SK-N-SH (cell line): ENCODE results near the gene ASCL2. TPM values are rescaled to one million over a fixed set of nuclear protein-coding genes. Genes with fewer than 3 reads are reported as not detected.

Source experiments
- CTCF ChIA-PET: fragments of 300-600, 350-600 bp; formaldehyde crosslinking; extraction: SDS; loops from one replicate; lab custom pipeline; 2021; lab: Yijun Ruan, JAX
- POLR2A ChIA-PET: fragments of 350-600 bp; sonication (Branson Sonifier 250); formaldehyde crosslinking; extraction: SDS; loops from one replicate; lab custom pipeline; 2020; ENCODE audit warnings: antibody characterized with exemption, inconsistent platforms; lab: Yijun Ruan, JAX
- DNase-seq: peaks from one replicate; pipeline ENCODE4 v3.0.0; 2012
- H2AFZ ChIP-seq: fragments of 200-600 bp; sonication (generic); 2 replicates; pipeline ENCODE4 v1.8.1; 2016; ENCODE audit warnings: antibody characterized with exemption, mild to moderate bottlenecking, low read depth
- H3F3A ChIP-seq: fragments of 200-600 bp; sonication (generic); replicated peaks from 2 replicates; pipeline ENCODE3; 2016; ENCODE audit warnings: antibody characterized with exemption, mild to moderate bottlenecking; ENCODE audit not compliant: insufficient read depth
- H3K27ac ChIP-seq, 2 experiments: fragments of 200-500 bp in 1 of 2; fragments of 200-600 bp in 1 of 2; sonication (Bioruptor generic) in 1 of 2; sonication (generic), shearing (Covaris generic) in 1 of 2; 2 replicates each; pipeline versions ENCODE4 v1.5.1 to v1.6.1; 2014 to 2016; ENCODE audit warnings: low read depth in 2 of 2, inconsistent platforms in 1 of 2, low read length in 1 of 2, mild to moderate bottlenecking in 1 of 2, mixed read lengths in 1 of 2
- H3K27me3 ChIP-seq: fragments of 200-600 bp; sonication (generic), shearing (Covaris generic); 2 replicates; pipeline ENCODE4 v1.6.1; 2016; ENCODE audit warnings: mixed run types; ENCODE audit not compliant: insufficient read depth
- H3K36me3 ChIP-seq, 2 experiments: fragments of 200-500 bp in 1 of 2; fragments of 200-600 bp in 1 of 2; sonication (Bioruptor generic) in 1 of 2; sonication (generic) in 1 of 2; replicated peaks in 1 of 2; 2 replicates each; pipeline versions ENCODE3 to v1.5.1; 2014 to 2016; ENCODE audit warnings: low read length in 1 of 2, mild to moderate bottlenecking in 1 of 2; ENCODE audit not compliant: insufficient read depth in 2 of 2, control insufficient read depth in 1 of 2
- H3K4me1 ChIP-seq, 2 experiments: fragments of 200-500 bp in 1 of 2; fragments of 200-600 bp in 1 of 2; sonication (Bioruptor generic) in 1 of 2; sonication (generic), shearing (Covaris generic) in 1 of 2; 2 replicates each; pipeline versions ENCODE4 v1.5.1 to v1.6.1; 2014 to 2016; ENCODE audit warnings: low read depth in 1 of 2, low read length in 1 of 2, mixed run types in 1 of 2; ENCODE audit not compliant: insufficient read depth in 2 of 2, control insufficient read depth in 1 of 2
- H3K4me2 ChIP-seq: fragments of 200-600 bp; sonication (generic), shearing (Covaris generic); 2 replicates; pipeline ENCODE4 v1.6.1; 2017; ENCODE audit warnings: mixed run types
- H3K4me3 ChIP-seq, 2 experiments: fragments of 200-500 bp in 1 of 2; fragments of 200-600 bp in 1 of 2; sonication (Bioruptor generic) in 1 of 2; sonication (generic), shearing (Covaris generic) in 1 of 2; 2 replicates each; pipeline versions ENCODE4 v1.5.1 to v1.8.1; 2014 to 2016; ENCODE audit warnings: low read depth in 2 of 2, inconsistent platforms in 1 of 2, low read length in 1 of 2, mild to moderate bottlenecking in 1 of 2, mixed read lengths in 1 of 2, moderate library complexity in 1 of 2
- H3K79me2 ChIP-seq: fragments of 200-600 bp; sonication (generic); 2 replicates; pipeline ENCODE4 v1.8.1; 2017; ENCODE audit warnings: mild to moderate bottlenecking; ENCODE audit not compliant: insufficient read depth
- H3K9ac ChIP-seq: fragments of 200-600 bp; sonication (generic); 2 replicates; pipeline ENCODE4 v1.6.1; 2017; ENCODE audit warnings: mixed run types
- H3K9me2 ChIP-seq: fragments of 200-600 bp; sonication (generic); 2 replicates; pipeline ENCODE4 v1.6.1; 2017; ENCODE audit warnings: mixed run types
- H3K9me3 ChIP-seq: fragments of 200-600 bp; sonication (generic); 2 replicates; pipeline ENCODE4 v1.6.1; 2017; ENCODE audit warnings: mixed run types, mild to moderate bottlenecking, moderate library complexity
- H4K20me1 ChIP-seq: fragments of 200-600 bp; sonication (generic); 2 replicates; pipeline ENCODE4 v1.6.1; 2017; ENCODE audit warnings: mild to moderate bottlenecking, mixed run types; ENCODE audit not compliant: insufficient read depth
- EZH2phosphoT487 ChIP-seq: fragments of 200-600 bp; sonication (generic); IDR thresholded peaks from 2 replicates; pipeline ENCODE4 v1.6.1; 2017; ENCODE audit warnings: low read depth, mixed run types, mild to moderate bottlenecking, antibody characterized with exemption, moderate library complexity, borderline replicate concordance
- FOSL2 ChIP-seq: IDR thresholded peaks from 2 replicates; pipeline ENCODE4 v1.4.0; 2012; ENCODE audit warnings: low read depth, mild to moderate bottlenecking, moderate library complexity, borderline replicate concordance
- FOXM1 ChIP-seq: IDR thresholded peaks from 2 replicates; pipeline ENCODE4 v1.4.0; 2012; ENCODE audit warnings: low read depth, mild to moderate bottlenecking
- GABPA ChIP-seq: IDR thresholded peaks from 2 replicates; pipeline ENCODE4 v1.4.0; 2012; ENCODE audit warnings: low read depth, mild to moderate bottlenecking
- GATA2 ChIP-seq: sonication (generic); formaldehyde crosslinking; IDR thresholded peaks from 2 replicates; pipeline ENCODE4 v1.5.0; 2020; ENCODE audit warnings: mild to moderate bottlenecking, missing genetic modification reagents
- JUND ChIP-seq: IDR thresholded peaks from 2 replicates; pipeline ENCODE4 v1.4.0; 2012
- MAX ChIP-seq: IDR thresholded peaks from 2 replicates; pipeline ENCODE4 v1.4.0; 2012; ENCODE audit warnings: low read depth
- NFIC ChIP-seq: IDR thresholded peaks from 2 replicates; pipeline ENCODE4 v1.4.0; 2012; ENCODE audit warnings: borderline replicate concordance
- PBX3 ChIP-seq: IDR thresholded peaks from 2 replicates; pipeline ENCODE4; 2012
- POLR2AphosphoS5 ChIP-seq: IDR thresholded peaks from 2 replicates; pipeline ENCODE4 v1.6.1; 2012; ENCODE audit warnings: low read depth, low read length
- RAD21 ChIP-seq: IDR thresholded peaks from 2 replicates; pipeline ENCODE4 v1.6.1; 2012; ENCODE audit warnings: mild to moderate bottlenecking, low read length
- RFX5 ChIP-seq: IDR thresholded peaks from 2 replicates; pipeline ENCODE4 v1.6.1; 2012; ENCODE audit warnings: mild to moderate bottlenecking, improper control_type of control experiment, low read length
- RXRA ChIP-seq: IDR thresholded peaks from 2 replicates; pipeline ENCODE4 v1.4.0; 2012; ENCODE audit warnings: low read depth, mild to moderate bottlenecking, borderline replicate concordance
- SIN3A ChIP-seq: IDR thresholded peaks from 2 replicates; pipeline ENCODE4 v1.6.1; 2012; ENCODE audit warnings: low read depth, mild to moderate bottlenecking, low read length, moderate library complexity, borderline replicate concordance
- SMC3 ChIP-seq: IDR thresholded peaks from 2 replicates; pipeline ENCODE4 v1.6.1; 2012; ENCODE audit warnings: low read depth, low read length, improper control_type of control experiment
- TAF1 ChIP-seq: IDR thresholded peaks from 2 replicates; pipeline ENCODE4 v1.6.1; 2012; ENCODE audit warnings: low read depth, mild to moderate bottlenecking, low read length, moderate library complexity, borderline replicate concordance
- TCF12 ChIP-seq: IDR thresholded peaks from 2 replicates; pipeline ENCODE4 v1.4.0; 2012
- TEAD4 ChIP-seq: IDR thresholded peaks from 2 replicates; pipeline ENCODE4 v1.4.0; 2012; ENCODE audit warnings: mild to moderate bottlenecking, borderline replicate concordance; ENCODE audit not compliant: insufficient read depth
- WGBS: methylation state at CpG from one replicate; pipeline ENCODE4 v1.1.6; 2017; ENCODE audit warnings: low lambda C conversion rate; 5-methylcytosine and 5-hydroxymethylcytosine counted together
- polyA plus RNA-seq, 3 experiments: library from polyadenylated mRNA; depleted of rRNA; stranded (reverse); fragments of >200 nt; gene quantifications; 2 replicates each; pipeline ENCODE4 v1.2.3, GENCODE V29; 2012

ASCL2 gene
- polyA plus RNA-seq, 1 of the 3 experiments (the other 2 are of a cell fraction), result not detected

GRCh38 chr11:2223153-2223794 lies 47.1 kb downstream of the ASCL2 start:
- no peak overlapping the region for H3K4me3 ChIP-seq
- no peak overlapping the region for H3K4me2 ChIP-seq
- H3K36me3 ChIP-seq, result no peaks in the 10 kb centered on the region
- H3K27me3 ChIP-seq, result no peaks in the 10 kb centered on the region
- no peaks in the 10 kb centered on the region for H3F3A ChIP-seq
- H2AFZ ChIP-seq, result no peak overlapping the region
- no peaks in the 10 kb centered on the region for H3K9me2 ChIP-seq
- H3K27ac ChIP-seq, result no peak overlapping the region
- no peak for TF ChIP-seq POLR2AphosphoS5
- TF ChIP-seq, all 33 proteins: peak for 0
- no peak overlapping the region for H3K9ac ChIP-seq
- ChIA-PET CTCF (interaction anchor here (0.9 to 2.5 kb wide), 5 partner anchors 20 to 197 kb away, joined by 3 to 8 read pairs (median 3); partner anchors contain the start of gene ASCL2), POLR2A (no interaction called here)
- H3K9me3 ChIP-seq, result no peaks in the 10 kb centered on the region
- DNase-seq, result no peak
- H3K79me2 ChIP-seq, result no peaks in the 10 kb centered on the region
- H4K20me1 ChIP-seq, result no peaks in the 10 kb centered on the region
- no peaks in the 10 kb centered on the region for H3K4me1 ChIP-seq
- WGBS, result 16% methylated on average over 5 of the region's 5 CpGs

GRCh38 chr11:2222451-2222850 lies 47.9 kb downstream of the ASCL2 start:
- no peaks in the 10 kb centered on the region for H3K36me3 ChIP-seq
- no peaks in the 10 kb centered on the region for H3F3A ChIP-seq
- no peak for DNase-seq
- no peak overlapping the region for H3K9ac ChIP-seq
- H3K9me3 ChIP-seq, result no peaks in the 10 kb centered on the region
- no peak overlapping the region for H2AFZ ChIP-seq
- no peak overlapping the region for H3K27ac ChIP-seq
- ChIA-PET POLR2A (no interaction called here), CTCF (interaction anchor here (0.5 to 2.5 kb wide), 6 partner anchors 19 to 299 kb away, joined by 3 to 8 read pairs (median 3); partner anchors contain the start of gene ASCL2)
- no peak overlapping the region for H3K4me3 ChIP-seq
- no peaks in the 10 kb centered on the region for H3K79me2 ChIP-seq
- no peaks in the 10 kb centered on the region for H3K4me1 ChIP-seq
- 6% methylated on average over 4 of the region's 4 CpGs for WGBS
- H3K9me2 ChIP-seq, result no peaks in the 10 kb centered on the region
- no peak for TF ChIP-seq TCF12
- no peak for TF ChIP-seq EZH2phosphoT487
- no peak for TF ChIP-seq MAX
- TF ChIP-seq GABPA, result no peak
- no peak for TF ChIP-seq JUND
- TF ChIP-seq RFX5, result no peak
- TF ChIP-seq FOXM1, result no peak
- TF ChIP-seq NFIC, result no peak
- no peaks in the 10 kb centered on the region for H3K27me3 ChIP-seq
- no peaks in the 10 kb centered on the region for H4K20me1 ChIP-seq
- H3K4me2 ChIP-seq, result no peak overlapping the region

- Histone ChIP-seq H3K9me2 (no peaks in the 10 kb centered on the region), H3K9me3 (no peaks in the 10 kb centered on the region), H3K79me2 (no peaks in the 10 kb centered on the region), H3K4me2 (no peak overlapping the region), H3K27me3 (no peaks in the 10 kb centered on the region), H3K36me3 (no peaks in the 10 kb centered on the region), H3K4me1 (no peaks in the 10 kb centered on the region), H3K9ac (no peak overlapping the region), H2AFZ (no peak overlapping the region), H3F3A (no peaks in the 10 kb centered on the region), H3K4me3 (no peak overlapping the region), H4K20me1 (no peaks in the 10 kb centered on the region), H3K27ac (no peak overlapping the region)
- POLR2A ChIA-PET, result no interaction called here
- 23% methylated on average over 1 of the region's 1 CpG for WGBS
- CTCF ChIA-PET, result interaction anchor here (1.0 to 1.5 kb wide), 3 partner anchors 9 to 27 kb away, joined by 3 to 5 read pairs (median 3); no protein-coding TSS in a partner anchor
- TF ChIP-seq GATA2 (no peak), FOXM1 (no peak), NFIC (no peak), PBX3 (no peak), EZH2phosphoT487 (no peak), SMC3 (no peak), RFX5 (no peak), TAF1 (no peak), RAD21 (no peak), RXRA (no peak), FOSL2 (no peak), TEAD4 (no peak), SIN3A (no peak)
- no peak for DNase-seq
These were observed 48.8 kb downstream of the ASCL2 start for GRCh38 chr11:2221591-2221990.
